ENCODE data around the gene PLXNA3. TPM values are rescaled to one million over a fixed set of nuclear protein-coding genes. Genes with fewer than 3 reads are reported as not detected.

The PLXNA3 gene
- total RNA-seq, 1 experiment from 2014 or later = 36.3 TPM

- no peak overlapping the region for H3K56ac ChIP-seq (ENCODE audit: insufficient read length, low read depth, low read length)
- H2AFZ ChIP-seq (ENCODE audit: low read length) = no peak overlapping the region
- H2BK15ac ChIP-seq (ENCODE audit: low read depth, low read length) = no peak overlapping the region
- no peak overlapping the region for H2BK5ac ChIP-seq (ENCODE audit: insufficient read length, low read length)
- H3T11ph ChIP-seq (ENCODE audit: low read length) = no peak overlapping the region
- no peak overlapping the region for H3K23ac ChIP-seq (ENCODE audit: insufficient read length, low read depth, low read length)
- no peak overlapping the region for H2BK12ac ChIP-seq (ENCODE audit: insufficient read length, low read depth, low read length)
- H2AK5ac ChIP-seq (ENCODE audit: insufficient read length, low read length) = no peak overlapping the region
- no peak overlapping the region for H3K27ac ChIP-seq (ENCODE audit: insufficient read length, low read depth, low read length)
- H3K27me3 ChIP-seq (ENCODE audit: insufficient read depth, low read length) = no peaks in the 10 kb centered on the region
- Mint-ChIP-seq H3K4me1 (no peaks in the 10 kb centered on the region), H3K4me3 (no peak overlapping the region), H3K36me3 (ENCODE audit: insufficient read depth in 1 of 3, low read depth in 3 of 3) (peaks cover 14 to 36% (median 21%) of the 10 kb centered on the region in 3 experiments), H3K27ac (no peak overlapping the region; a peak in 1 of 7 replicates), H3K9me3 (peaks cover 56 to 68% of the 10 kb centered on the region in 2 experiments), H3K27me3 (ENCODE audit: low read depth) (no peaks in the 10 kb centered on the region)
- H4K8ac ChIP-seq (replicated peaks; ENCODE audit: insufficient read length, low read depth, low read length) = no peak overlapping the region
- TF ChIP-seq CTCF (conservative IDR thresholded peaks at IDR 0.05) = no peak
- DNase-seq = no peak
- no peak overlapping the region for H3K4ac ChIP-seq (ENCODE audit: low read depth, low read length)
- no peaks in the 10 kb centered on the region for H3K4me1 ChIP-seq (ENCODE audit: insufficient read depth, low read length)
- H2BK20ac ChIP-seq (ENCODE audit: low read depth, low read length, poor library complexity, severe bottlenecking) = no peak overlapping the region
- H3K23me2 ChIP-seq (ENCODE audit: insufficient read length, low read depth, low read length, poor library complexity, severe bottlenecking) = peaks cover 1% of the 10 kb centered on the region
- H4K20me1 ChIP-seq (ENCODE audit: control insufficient read depth, insufficient read depth, insufficient read length) = no peaks in the 10 kb centered on the region
- H2BK120ac ChIP-seq (ENCODE audit: low read depth, low read length, poor library complexity, severe bottlenecking) = no peak overlapping the region
- no peak overlapping the region for H4K5ac ChIP-seq (ENCODE audit: insufficient read length, low read depth, low read length)
- no peaks in the 10 kb centered on the region for H3K79me2 ChIP-seq (ENCODE audit: insufficient read depth, low read length)
- no peak overlapping the region for H3K14ac ChIP-seq (ENCODE audit: insufficient read depth, low read length)
- H3K79me1 ChIP-seq (ENCODE audit: insufficient read depth, low read depth, low read length, poor library complexity, severe bottlenecking) = no peaks in the 10 kb centered on the region
- H3K9me3 ChIP-seq (ENCODE audit: control insufficient read depth, low read depth, low read length) = peaks cover 43% of the 10 kb centered on the region
- H3K18ac ChIP-seq (ENCODE audit: insufficient read length, low read depth, low read length) = no peak overlapping the region
- H3K9ac ChIP-seq (ENCODE audit: extremely low read depth, insufficient read length, low read length) = no peak overlapping the region
- H3K4me2 ChIP-seq (ENCODE audit: insufficient read depth, insufficient read length, low read length) = no peak overlapping the region
- WGBS (ENCODE audit: extremely low coverage, insufficient read length, low lambda C conversion rate) = no CpG with 5 or more reads among the region's 7 CpGs
- H4K91ac ChIP-seq (ENCODE audit: insufficient read length, low read depth, low read length) = no peak overlapping the region
Measured at GRCh38 chrX:154417157-154417556, 40.9 kb upstream of the PLXNA3 start.
